ENCODE measurements around the gene PLIN3. TPM values are rescaled to one million over a fixed set of nuclear protein-coding genes. Genes with fewer than 3 reads are reported as not detected.
A peak's percentile ranks its signal among the peaks of the same experiment; 100 is the strongest.

The PLIN3 gene, protein sequence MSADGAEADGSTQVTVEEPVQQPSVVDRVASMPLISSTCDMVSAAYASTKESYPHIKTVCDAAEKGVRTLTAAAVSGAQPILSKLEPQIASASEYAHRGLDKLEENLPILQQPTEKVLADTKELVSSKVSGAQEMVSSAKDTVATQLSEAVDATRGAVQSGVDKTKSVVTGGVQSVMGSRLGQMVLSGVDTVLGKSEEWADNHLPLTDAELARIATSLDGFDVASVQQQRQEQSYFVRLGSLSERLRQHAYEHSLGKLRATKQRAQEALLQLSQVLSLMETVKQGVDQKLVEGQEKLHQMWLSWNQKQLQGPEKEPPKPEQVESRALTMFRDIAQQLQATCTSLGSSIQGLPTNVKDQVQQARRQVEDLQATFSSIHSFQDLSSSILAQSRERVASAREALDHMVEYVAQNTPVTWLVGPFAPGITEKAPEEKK
- 10 to 100 TPM; 35.6 to 65.4 TPM for total RNA-seq
- 100 to 1,000 TPM in 1 of 2 donors, 10 to 100 TPM in 1; 18.0 to 105 TPM for polyA plus RNA-seq
- long read RNA-seq, donor 1, transcript PLIN3-202 (8 exons, 1,535 nt) = minor isoform, 5 of 43 reads
- long read RNA-seq, donor 1, transcript PLIN3-201 (8 exons, 2,333 nt) = major isoform, 30 of 43 reads
- long read RNA-seq, donor 1, partial matches to known transcripts = 8 of 43 reads
- long read RNA-seq, donor 1, other reads (novel, unspliced or antisense) = 0 of 43 reads
- long read RNA-seq, donor 2, transcript PLIN3-201 (8 exons, 2,333 nt) = major isoform, 14 of 26 reads
- long read RNA-seq, donor 2, partial matches to known transcripts = 9 of 26 reads
- long read RNA-seq, donor 2, other reads (novel, unspliced or antisense) = 0 of 26 reads
- long read RNA-seq, donor 3, transcript PLIN3-201 (8 exons, 2,333 nt) = major isoform, 13 of 14 reads
- long read RNA-seq, donor 3, partial matches to known transcripts = 0 of 14 reads
- long read RNA-seq, donor 3, other reads (novel, unspliced or antisense) = 0 of 14 reads
- long read RNA-seq, donor 4, transcript PLIN3-201 (8 exons, 2,333 nt) = major isoform, 11 of 18 reads
- long read RNA-seq, donor 4, partial matches to known transcripts = 7 of 18 reads
- long read RNA-seq, donor 4, other reads (novel, unspliced or antisense) = 0 of 18 reads
- long read RNA-seq, donor 5, transcript PLIN3-201 (8 exons, 2,333 nt) = major isoform, 30 of 42 reads
- long read RNA-seq, donor 5, partial matches to known transcripts = 12 of 42 reads
- long read RNA-seq, donor 5, other reads (novel, unspliced or antisense) = 0 of 42 reads

GRCh38 chr19:4867534-4868285 lies at the start of gene PLIN3:
Gene PLIN3, minus strand, starts transcription at chr19:4867667. Its CDS starts 6,273 bp downstream, at chr19:4861394.
- Histone ChIP-seq H3K4me3 (peak within 1 kb of the TSS; percentile 71), H3K27ac (ENCODE audit: low read depth in 1 of 2, low read length in 1 of 2) (peak within 1 kb of the TSS; percentile 55 to 87), H3K9ac (ENCODE audit: insufficient read depth in 1 of 2, low read length in 2 of 2) (peak within 1 kb of the TSS; percentile 50 to 75), H3K36me3 (ENCODE audit: control insufficient read depth in 4 of 4, insufficient read depth in 4 of 4, low read length in 4 of 4) (peaks cover 0 to under 1% (median under 1%) of the 10 kb centered on the region in 4 donors), H3K27me3 (ENCODE audit: control insufficient read depth in 3 of 3, insufficient read depth in 3 of 3, low read length in 2 of 3) (no peaks in the 10 kb centered on the region), H3K9me3 (ENCODE audit: control insufficient read depth in 4 of 4, insufficient read depth in 3 of 4, low read length in 3 of 4) (no peaks in the 10 kb centered on the region), H3K4me1 (ENCODE audit: control insufficient read depth in 5 of 5, insufficient read depth in 5 of 5, low read length in 5 of 5) (peaks cover 0 to 7% (median 0%) of the 10 kb centered on the region in 5 donors)
- WGBS, 2 donors = 4 to 5% methylated on average over 45 to 46 of the region's 46 CpGs
- TF ChIP-seq, protein P1, sequence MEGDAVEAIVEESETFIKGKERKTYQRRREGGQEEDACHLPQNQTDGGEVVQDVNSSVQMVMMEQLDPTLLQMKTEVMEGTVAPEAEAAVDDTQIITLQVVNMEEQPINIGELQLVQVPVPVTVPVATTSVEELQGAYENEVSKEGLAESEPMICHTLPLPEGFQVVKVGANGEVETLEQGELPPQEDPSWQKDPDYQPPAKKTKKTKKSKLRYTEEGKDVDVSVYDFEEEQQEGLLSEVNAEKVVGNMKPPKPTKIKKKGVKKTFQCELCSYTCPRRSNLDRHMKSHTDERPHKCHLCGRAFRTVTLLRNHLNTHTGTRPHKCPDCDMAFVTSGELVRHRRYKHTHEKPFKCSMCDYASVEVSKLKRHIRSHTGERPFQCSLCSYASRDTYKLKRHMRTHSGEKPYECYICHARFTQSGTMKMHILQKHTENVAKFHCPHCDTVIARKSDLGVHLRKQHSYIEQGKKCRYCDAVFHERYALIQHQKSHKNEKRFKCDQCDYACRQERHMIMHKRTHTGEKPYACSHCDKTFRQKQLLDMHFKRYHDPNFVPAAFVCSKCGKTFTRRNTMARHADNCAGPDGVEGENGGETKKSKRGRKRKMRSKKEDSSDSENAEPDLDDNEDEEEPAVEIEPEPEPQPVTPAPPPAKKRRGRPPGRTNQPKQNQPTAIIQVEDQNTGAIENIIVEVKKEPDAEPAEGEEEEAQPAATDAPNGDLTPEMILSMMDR (IDR thresholded peaks at IDR 0.05; ENCODE audit: control extremely low read depth, extremely low read depth) = no peak
- peak; percentile 98 for ATAC-seq (ENCODE audit: insufficient read depth, low FRiP score)
- peak; percentile 96 to 98 (median 97) for DNase-seq

DNA sequence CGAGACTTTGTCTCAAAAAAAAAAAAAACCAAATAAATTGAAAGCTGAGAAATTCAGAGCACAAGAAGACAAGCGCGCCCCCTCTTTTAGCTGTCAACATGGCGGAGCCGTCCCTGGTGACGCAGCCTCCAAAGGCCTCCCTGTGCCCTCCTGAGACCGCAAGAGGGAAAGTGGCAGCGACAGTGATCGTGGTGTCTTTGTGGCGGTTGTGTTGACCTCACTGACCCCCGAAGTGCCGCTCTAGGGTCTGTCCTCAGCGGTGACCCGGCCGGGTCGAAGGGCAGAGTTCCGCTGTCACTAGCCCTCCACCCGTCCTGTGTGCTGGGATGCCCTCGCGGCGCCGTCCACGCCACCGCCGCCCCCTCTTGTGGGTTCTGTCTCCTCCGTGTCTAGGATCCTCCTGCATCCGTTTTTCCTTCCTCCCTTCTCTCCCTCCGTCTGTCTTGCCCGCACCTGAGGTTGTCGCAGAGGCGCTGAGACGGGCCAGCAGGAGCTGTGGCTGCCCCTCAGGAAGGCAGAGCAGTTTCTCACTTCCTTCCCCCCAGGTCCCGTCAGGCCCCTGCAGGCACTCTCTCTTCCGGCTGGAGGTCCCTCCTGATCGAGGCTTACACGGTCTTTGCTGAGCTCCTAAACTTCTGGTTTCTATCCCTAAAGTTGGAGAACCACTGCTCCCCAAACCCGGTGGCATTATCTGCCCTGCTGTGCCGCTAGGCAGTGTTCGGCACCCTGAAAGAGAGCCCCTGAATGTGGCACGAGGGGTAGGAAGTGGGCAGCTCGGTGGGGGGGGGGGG lies 49.0 kb upstream of the PLIN3 start:
- no peaks in the 10 kb centered on the region for H3K9me3 ChIP-seq (ENCODE audit: control insufficient read depth in 4 of 4, insufficient read depth in 3 of 4, low read length in 3 of 4)
- H3K36me3 ChIP-seq (ENCODE audit: control insufficient read depth in 4 of 4, insufficient read depth in 4 of 4, low read length in 4 of 4) = peaks cover 0 to 5% (median 2%) of the 10 kb centered on the region in 4 donors
- TF ChIP-seq, protein P1 (IDR thresholded peaks at IDR 0.05; ENCODE audit: control extremely low read depth, extremely low read depth) = no peak
- peak overlapping the region in 1 of 2 donors; percentile 9 for H3K9ac ChIP-seq (ENCODE audit: insufficient read depth in 1 of 2, low read length in 2 of 2)
- WGBS, 2 donors = 34 to 58% methylated on average over 41 of the region's 41 CpGs
- ATAC-seq (ENCODE audit: insufficient read depth, low FRiP score) (no peak), DNase-seq (no peak)
- H3K27ac ChIP-seq (ENCODE audit: low read depth in 1 of 2, low read length in 1 of 2) = peak overlapping the region in 1 of 2 donors; percentile 76
- peak overlapping the region; percentile 2 for H3K4me3 ChIP-seq
- no peaks in the 10 kb centered on the region for H3K27me3 ChIP-seq (ENCODE audit: control insufficient read depth in 3 of 3, insufficient read depth in 3 of 3, low read length in 2 of 3)
- peaks cover 0 to 8% (median 1%) of the 10 kb centered on the region in 5 donors for H3K4me1 ChIP-seq (ENCODE audit: control insufficient read depth in 5 of 5, insufficient read depth in 5 of 5, low read length in 5 of 5)

Measured in lung (tissue), 16 donors.